ENCODE results near the gene SMAGP.
"Not testable (repeated sequence)": the region's sequence is repeated elsewhere in the genome, so short reads cannot be mapped to it uniquely, and the experiment has no call there.

DNA sequence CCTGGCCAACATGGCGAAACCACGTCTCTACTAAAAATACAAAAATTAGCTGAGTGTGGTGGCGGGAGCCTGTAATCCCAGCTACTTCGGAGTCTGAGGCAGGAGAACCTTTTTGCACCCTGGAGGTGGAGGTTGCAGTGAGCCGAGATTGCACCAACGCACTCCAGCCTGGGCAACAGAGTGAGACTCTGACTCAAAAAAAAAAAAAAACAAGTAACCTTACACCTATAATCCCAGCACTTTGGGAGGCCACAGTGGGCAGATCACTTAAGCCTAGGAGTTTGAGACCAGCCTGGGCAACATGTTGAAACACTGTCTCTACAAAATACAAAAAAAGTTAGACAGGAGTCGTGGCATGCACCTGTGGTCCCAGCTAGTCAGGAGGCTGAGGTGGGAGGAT is 2.6 kb upstream of the SMAGP start:
- not testable (repeated sequence) for TF ChIP-seq CTCF, POLR2A, EP300 (IDR thresholded peaks at IDR 0.05)

Data from tibial nerve (tissue), 4 donors.